MM.1S (cell line): ENCODE results near the gene UBXN2A.

Source experiments
- EZH2 ChIP-seq: fragments of 300-600 bp; sonication (generic); optimal IDR thresholded peaks from 2 replicates; pipeline ENCODE3; 2017; ENCODE audit warnings: low read depth, mild to moderate bottlenecking, antibody characterized with exemption, low read length, mixed read lengths
- EZH2phosphoT487 ChIP-seq: fragments of 300-600 bp; sonication (generic); IDR thresholded peaks from 2 replicates; pipeline ENCODE4 v1.6.1; 2018; ENCODE audit warnings: antibody characterized with exemption, low read length
- TF ChIP-seq, protein P1 (sequence below): fragments of 300-600 bp; sonication (generic); IDR thresholded peaks from 2 replicates; pipeline ENCODE4 v1.5.1; 2016; ENCODE audit warnings: antibody characterized with exemption, low read length, mixed read lengths

DNA sequence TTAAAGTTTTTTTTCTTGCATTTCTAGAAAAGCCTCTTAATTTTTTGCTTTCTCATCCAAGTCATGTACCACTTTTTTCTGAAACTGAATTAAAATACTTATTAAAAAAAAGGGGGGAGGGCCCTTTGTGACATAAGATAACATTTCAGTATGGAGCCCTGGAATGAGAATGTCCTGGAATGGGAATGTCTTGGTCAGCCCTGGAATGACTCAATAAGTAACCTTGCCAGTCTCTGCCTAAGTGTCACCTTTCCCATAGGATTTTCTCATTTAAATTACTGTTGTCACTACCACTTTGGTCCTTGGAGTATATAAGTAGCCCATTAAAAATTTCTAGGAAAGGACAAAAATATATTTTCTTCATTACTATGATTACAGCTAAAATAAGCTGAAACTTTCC is 4.7 kb downstream of the UBXN2A start:
- TF ChIP-seq, protein P1, sequence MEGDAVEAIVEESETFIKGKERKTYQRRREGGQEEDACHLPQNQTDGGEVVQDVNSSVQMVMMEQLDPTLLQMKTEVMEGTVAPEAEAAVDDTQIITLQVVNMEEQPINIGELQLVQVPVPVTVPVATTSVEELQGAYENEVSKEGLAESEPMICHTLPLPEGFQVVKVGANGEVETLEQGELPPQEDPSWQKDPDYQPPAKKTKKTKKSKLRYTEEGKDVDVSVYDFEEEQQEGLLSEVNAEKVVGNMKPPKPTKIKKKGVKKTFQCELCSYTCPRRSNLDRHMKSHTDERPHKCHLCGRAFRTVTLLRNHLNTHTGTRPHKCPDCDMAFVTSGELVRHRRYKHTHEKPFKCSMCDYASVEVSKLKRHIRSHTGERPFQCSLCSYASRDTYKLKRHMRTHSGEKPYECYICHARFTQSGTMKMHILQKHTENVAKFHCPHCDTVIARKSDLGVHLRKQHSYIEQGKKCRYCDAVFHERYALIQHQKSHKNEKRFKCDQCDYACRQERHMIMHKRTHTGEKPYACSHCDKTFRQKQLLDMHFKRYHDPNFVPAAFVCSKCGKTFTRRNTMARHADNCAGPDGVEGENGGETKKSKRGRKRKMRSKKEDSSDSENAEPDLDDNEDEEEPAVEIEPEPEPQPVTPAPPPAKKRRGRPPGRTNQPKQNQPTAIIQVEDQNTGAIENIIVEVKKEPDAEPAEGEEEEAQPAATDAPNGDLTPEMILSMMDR = no peak
- TF ChIP-seq EZH2 (no peak), EZH2phosphoT487 (no peak)
